ENCODE measurements around the gene PGM3.

GRCh38 chr6:83127258-83127657 lies 65.8 kb downstream of the PGM3 start:
- TF ChIP-seq POLR2A (IDR thresholded peaks at IDR 0.05) (no peak), CTCF (IDR thresholded peaks at IDR 0.05) (no peak)

Data from heart left ventricle (tissue), 13 donors.